Smooth muscle cell (in vitro differentiated cells): ENCODE measurements around the gene BCL2L14. TPM values are rescaled to one million over a fixed set of nuclear protein-coding genes. Genes with fewer than 3 reads are reported as not detected.

Source experiments
- DNase-seq: peaks from one replicate; lab custom pipeline; 2025; ENCODE audit not compliant: unreplicated experiment; lab: John Stamatoyannopoulos, UW
- H2AFZ ChIP-seq: fragments of 200-600 bp; sonication (generic); 2 replicates; pipeline ENCODE4 v1.6.0; 2016; ENCODE audit warnings: antibody characterized with exemption, low read depth, mild to moderate bottlenecking
- H3F3A ChIP-seq: fragments of 200-600 bp; sonication (generic); 2 replicates; pipeline ENCODE4 v1.6.0; 2017; ENCODE audit warnings: antibody characterized with exemption, low read depth
- H3K27ac ChIP-seq: fragments of 200-600 bp; sonication (generic); 2 replicates; pipeline ENCODE4 v1.5.1; 2016; ENCODE audit warnings: low read depth, mild to moderate bottlenecking
- H3K27me3 ChIP-seq: fragments of 200-600 bp; sonication (generic); 2 replicates; pipeline ENCODE4 v1.6.1; 2016; ENCODE audit warnings: low read depth, mild to moderate bottlenecking
- H3K36me3 ChIP-seq: fragments of 200-600 bp; sonication (generic); 2 replicates; pipeline ENCODE4 v1.5.1; 2016; ENCODE audit warnings: low read depth
- H3K4me1 ChIP-seq: fragments of 200-600 bp; sonication (generic); 2 replicates; pipeline ENCODE4 v1.5.1; 2016; ENCODE audit warnings: low read depth
- H3K4me2 ChIP-seq: fragments of 200-600 bp; sonication (generic); 2 replicates; pipeline ENCODE4 v1.6.0; 2016; ENCODE audit warnings: mild to moderate bottlenecking
- H3K4me3 ChIP-seq: fragments of 200-600 bp; sonication (generic); 2 replicates; pipeline ENCODE4 v1.5.1; 2016; ENCODE audit warnings: mild to moderate bottlenecking
- H3K79me2 ChIP-seq: fragments of 200-600 bp; sonication (generic); 2 replicates; pipeline ENCODE4 v1.6.0; 2016; ENCODE audit warnings: low read depth, mild to moderate bottlenecking
- H3K9ac ChIP-seq: fragments of 200-600 bp; sonication (generic); 2 replicates; pipeline ENCODE4 v1.6.0; 2016; ENCODE audit warnings: low read depth
- H3K9me3 ChIP-seq: fragments of 200-600 bp; sonication (generic); replicated peaks from 2 replicates; pipeline ENCODE4 v1.5.1; 2016; ENCODE audit warnings: low read depth
- H4K20me1 ChIP-seq: fragments of 200-600 bp; sonication (generic); 2 replicates; pipeline ENCODE4 v1.6.0; 2016; ENCODE audit warnings: low read depth
- CTCF ChIP-seq: fragments of 200-600 bp; sonication (generic); IDR thresholded peaks from 2 replicates; pipeline ENCODE4 v1.5.1; 2017; ENCODE audit warnings: borderline replicate concordance, mild to moderate bottlenecking, antibody characterized with exemption; ENCODE audit not compliant: insufficient read depth, poor library complexity, severe bottlenecking
- WGBS: methylation state at CpG from one replicate; pipeline ENCODE4 v1.1.7; 2016; ENCODE audit warnings: low lambda C conversion rate; 5-methylcytosine and 5-hydroxymethylcytosine counted together
- polyA plus RNA-seq: library from polyadenylated mRNA; unstranded; fragments of >200 nt; fragmentation: Nextera tagmentation; extraction: Ambion mirVana; gene quantifications from 2 replicates; pipeline ENCODE4 v1.2.1, GENCODE V29; 2016
- total RNA-seq: library from RNA; depleted of rRNA; stranded (reverse); fragments of >200 nt; gene quantifications from 2 replicates; pipeline ENCODE4 v1.2.3, GENCODE V29; 2014

BCL2L14 gene
- total and polyA plus RNA-seq, 2 experiments from 2014 or later = not detected

DNA sequence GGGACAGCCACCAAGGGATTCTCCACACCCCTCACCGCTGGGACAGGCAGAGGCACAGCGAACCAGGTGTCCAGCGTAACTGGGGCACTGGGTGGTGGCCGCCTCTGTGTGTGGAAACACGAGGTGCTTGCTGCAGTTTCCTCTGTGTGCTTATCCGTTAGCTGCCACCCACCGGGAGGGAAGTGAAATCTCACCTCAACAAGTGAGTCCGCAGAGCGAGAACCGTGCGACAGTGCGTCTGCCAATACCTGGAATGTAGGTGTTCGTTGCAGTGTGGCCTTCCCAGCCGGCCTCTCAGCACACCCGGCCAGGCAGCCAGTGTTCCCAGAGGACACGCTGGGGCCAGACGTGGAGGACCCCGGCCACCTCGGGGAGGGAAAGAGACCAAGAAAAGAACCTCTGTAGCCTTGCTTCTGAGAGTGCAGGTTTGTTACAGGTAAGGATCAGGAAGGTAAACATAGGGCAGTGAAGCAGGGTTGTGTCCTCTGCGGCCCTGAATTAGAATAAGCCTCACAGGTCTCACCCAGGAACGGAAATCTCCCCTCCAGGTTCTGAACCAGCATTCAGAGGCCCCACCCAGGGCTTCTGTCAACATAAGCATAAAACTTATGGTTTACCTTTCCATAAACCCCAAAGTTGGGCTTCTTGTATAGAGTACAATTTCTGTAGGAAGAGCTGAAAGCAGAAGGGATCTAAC is 1.5 kb downstream of the BCL2L14 start:
- TF ChIP-seq CTCF = no peak
- no peak for DNase-seq
- H3K4me3 ChIP-seq = peak overlapping the region; percentile 27
- no peak overlapping the region for H3K27ac ChIP-seq
- no peaks in the 10 kb centered on the region for H3K27me3 ChIP-seq
- H3K36me3 ChIP-seq = no peaks in the 10 kb centered on the region
- H3K9me3 ChIP-seq = no peaks in the 10 kb centered on the region
- WGBS = 88% methylated on average over 21 of the region's 21 CpGs
- no peaks in the 10 kb centered on the region for H3K4me1 ChIP-seq
- H4K20me1 ChIP-seq = no peaks in the 10 kb centered on the region
- no peaks in the 10 kb centered on the region for H3F3A ChIP-seq
- H3K9ac ChIP-seq = no peak overlapping the region
- no peak overlapping the region for H2AFZ ChIP-seq
- no peak overlapping the region for H3K4me2 ChIP-seq
- no peaks in the 10 kb centered on the region for H3K79me2 ChIP-seq

GRCh38 chr12:12079291-12079690 is 8.6 kb downstream of the BCL2L14 start:
- no peaks in the 10 kb centered on the region for H3F3A ChIP-seq
- 83% methylated on average over 5 of the region's 5 CpGs for WGBS
- H2AFZ ChIP-seq = no peak overlapping the region
- H3K27me3 ChIP-seq = no peaks in the 10 kb centered on the region
- TF ChIP-seq CTCF = no peak
- no peaks in the 10 kb centered on the region for H4K20me1 ChIP-seq
- H3K4me3 ChIP-seq = no peak overlapping the region
- H3K27ac ChIP-seq = no peak overlapping the region
- no peak overlapping the region for H3K4me2 ChIP-seq
- no peaks in the 10 kb centered on the region for H3K4me1 ChIP-seq
- no peak overlapping the region for H3K9ac ChIP-seq
- no peaks in the 10 kb centered on the region for H3K36me3 ChIP-seq
- H3K9me3 ChIP-seq = no peaks in the 10 kb centered on the region
- no peak for DNase-seq
- no peaks in the 10 kb centered on the region for H3K79me2 ChIP-seq

GRCh38 chr12:12081836-12082497 is 11.2 kb downstream of the BCL2L14 start:
- no peak overlapping the region for H2AFZ ChIP-seq
- H3F3A ChIP-seq = no peaks in the 10 kb centered on the region
- H3K9me3 ChIP-seq = no peaks in the 10 kb centered on the region
- peaks cover 4% of the 10 kb centered on the region for H3K4me1 ChIP-seq
- H3K27me3 ChIP-seq = no peaks in the 10 kb centered on the region
- no peak overlapping the region for H3K4me2 ChIP-seq
- H3K27ac ChIP-seq = no peak overlapping the region
- H3K9ac ChIP-seq = no peak overlapping the region
- H3K79me2 ChIP-seq = no peaks in the 10 kb centered on the region
- H4K20me1 ChIP-seq = no peaks in the 10 kb centered on the region
- no peak for DNase-seq
- no peaks in the 10 kb centered on the region for H3K36me3 ChIP-seq
- no peak overlapping the region for H3K4me3 ChIP-seq
- 86% methylated on average over 3 of the region's 3 CpGs for WGBS
- TF ChIP-seq CTCF = peak; percentile 16
